HepG2 (cell line): ENCODE data around the gene FBXO2. TPM values are rescaled to one million over a fixed set of nuclear protein-coding genes. Genes with fewer than 3 reads are reported as not detected.

Experiments
- E2F1 ChIP-seq: sonication (generic); formaldehyde crosslinking; IDR thresholded peaks from 2 replicates; pipeline ENCODE4 v1.5.0; 2020; ENCODE audit warnings: missing genetic modification reagents
- EZH2 ChIP-seq: conservative IDR thresholded peaks from 2 replicates; pipeline ENCODE4 v1.6.1; 2012; ENCODE audit warnings: mild to moderate bottlenecking, low read depth, low read length, moderate library complexity
- MXI1 ChIP-seq: IDR thresholded peaks from 3 replicates; pipeline ENCODE4 v1.6.1; 2012; ENCODE audit warnings: low read depth, low read length, inconsistent platforms, borderline replicate concordance
- NCOR1 ChIP-seq: fragments of 200-600 bp; sonication (generic); IDR thresholded peaks from 2 replicates; pipeline ENCODE4 v1.7.0; 2017; ENCODE audit warnings: antibody characterized with exemption, low read length, borderline replicate concordance
- PHF8 ChIP-seq: sonication (generic); formaldehyde crosslinking; IDR thresholded peaks from 2 replicates; pipeline ENCODE4 v1.5.0; 2020; ENCODE audit warnings: missing genetic modification reagents
- PITX1 ChIP-seq: sonication (generic); formaldehyde crosslinking; IDR thresholded peaks from 2 replicates; pipeline ENCODE4 v1.5.1; 2020; ENCODE audit warnings: mild to moderate bottlenecking, missing genetic modification reagents
- PRMT3 ChIP-seq: sonication (generic); formaldehyde crosslinking; IDR thresholded peaks from 2 replicates; pipeline ENCODE4 v1.8.1; 2022; ENCODE audit warnings: low read depth, mild to moderate bottlenecking, moderate library complexity, missing genetic modification reagents, borderline replicate concordance
- RELA ChIP-seq: sonication (generic); formaldehyde crosslinking; IDR thresholded peaks from 2 replicates; pipeline ENCODE4 v1.4.0; 2020; ENCODE audit warnings: missing genetic modification reagents
- TCF7L2 ChIP-seq: IDR thresholded peaks from 2 replicates; pipeline ENCODE4 v1.6.1; 2011; ENCODE audit warnings: mild to moderate bottlenecking, low read depth, low read length, moderate library complexity
- THAP11 ChIP-seq: IDR thresholded peaks from 2 replicates; pipeline ENCODE4 v1.6.1; 2016; ENCODE audit warnings: missing biosample characterization, missing genetic modification reagents
- U2AF2 ChIP-seq: fragments of 200-400 bp; formaldehyde crosslinking; IDR thresholded peaks from 2 replicates; pipeline ENCODE4 v1.6.1; 2017; ENCODE audit warnings: low read depth, mild to moderate bottlenecking, low read length
- ZFP90 ChIP-seq: sonication (generic); formaldehyde crosslinking; IDR thresholded peaks from 2 replicates; pipeline ENCODE4 v1.8.0; 2022; ENCODE audit warnings: missing genetic modification reagents, mild to moderate bottlenecking, inconsistent platforms, borderline replicate concordance
- ZFY ChIP-seq: sonication (generic); formaldehyde crosslinking; IDR thresholded peaks from 2 replicates; pipeline ENCODE4 v1.4.0; 2020; ENCODE audit warnings: missing genetic modification reagents
- ZKSCAN5 ChIP-seq: sonication (generic); formaldehyde crosslinking; IDR thresholded peaks from 2 replicates; pipeline ENCODE4 v1.5.1; 2020; ENCODE audit warnings: mild to moderate bottlenecking, missing genetic modification reagents
- ZNF136 ChIP-seq: sonication (generic); formaldehyde crosslinking; IDR thresholded peaks from 2 replicates; pipeline ENCODE4 v1.8.1; 2022; ENCODE audit warnings: low read depth, mild to moderate bottlenecking, moderate library complexity, missing genetic modification reagents
- ZNF670 ChIP-seq: sonication (generic); formaldehyde crosslinking; IDR thresholded peaks from 2 replicates; pipeline ENCODE4 v1.8.0; 2022; ENCODE audit warnings: mild to moderate bottlenecking, missing genetic modification reagents, borderline replicate concordance
- ZNF841 ChIP-seq: sonication (generic); formaldehyde crosslinking; IDR thresholded peaks from 2 replicates; pipeline ENCODE4 v1.8.1; 2023; ENCODE audit warnings: missing genetic modification reagents, borderline replicate concordance
- polyA plus RNA-seq, 8 experiments: library from polyadenylated mRNA; depleted of rRNA in 3 of 8; stranded (reverse) in 7 of 8; unstranded in 1 of 8; fragments of >200 nt; fragmentation: Illumina TruSeq in 4 of 8; extraction: Trizol in 4 of 8; gene quantifications; 2 replicates each; pipeline versions ENCODE4 v1.2.1 to v1.2.3, GENCODE V29; 2011 to 2016; ENCODE audit warnings: low read depth in 4 of 8, missing spikeins in 1 of 8, mixed read lengths in 1 of 8; ENCODE audit not compliant: insufficient read depth in 1 of 8
- total RNA-seq, 5 experiments: library from RNA; depleted of rRNA; stranded (reverse); fragments of >200 nt; fragmentation: Illumina TruSeq; extraction: Trizol; gene quantifications; 2 replicates each; pipeline ENCODE4 v1.2.3, GENCODE V29; 2016; ENCODE audit warnings: low read depth in 1 of 5
- TF ChIP-seq, protein P1 (sequence below): sonication (generic); formaldehyde crosslinking; IDR thresholded peaks from 2 replicates; pipeline ENCODE4 v1.8.0; 2022; ENCODE audit warnings: missing genetic modification reagents, low read depth, mild to moderate bottlenecking, borderline replicate concordance
- TF ChIP-seq, protein P2 (sequence below): sonication (generic); formaldehyde crosslinking; IDR thresholded peaks from one replicate; pipeline ENCODE4 v1.5.1; 2020; ENCODE audit warnings: mild to moderate bottlenecking, missing genetic modification reagents; ENCODE audit errors: not compliant biosample characterization

The FBXO2 gene
- total and polyA plus RNA-seq, 2 of the 13 experiments (the other 11 are each of a cell fraction or from before 2014, with no cell fraction given) = 79.3 to 112 TPM

GRCh38 chr1:11671544-11672286 lies 17.5 kb upstream of the FBXO2 start (continued):
- TF ChIP-seq, protein P1, sequence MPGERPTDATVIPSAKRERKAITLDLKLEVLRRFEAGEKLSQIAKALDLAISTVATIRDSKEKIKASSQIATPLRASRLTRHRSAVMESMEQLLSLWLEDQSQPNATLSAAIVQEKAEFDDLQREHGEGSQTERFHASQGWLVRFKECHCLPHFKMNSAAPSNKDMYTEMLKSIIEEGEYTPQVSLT (CRISPR knock-in tag) = no peak
- TF ChIP-seq ZNF841 (CRISPR knock-in tag) (no peak), RELA (no peak), TCF7L2 (no peak), ZFP90 (CRISPR knock-in tag) (peak; percentile 79), EZH2 (no peak), PRMT3 (CRISPR knock-in tag) (no peak), THAP11 (CRISPR knock-in tag) (peak; percentile 38; the same call in 1 of the 2 replicates), ZNF136 (no peak), U2AF2 (no peak), E2F1 (CRISPR knock-in tag) (no peak), PHF8 (peak; percentile 49), ZFY (peak; percentile 34), ZKSCAN5 (CRISPR knock-in tag) (no peak), NCOR1 (peak; percentile 96), MXI1 (no peak; the same call in 2 of the 3 replicates), PITX1 (peak; percentile 90), ZNF670 (CRISPR knock-in tag) (no peak)
- TF ChIP-seq, protein P2, sequence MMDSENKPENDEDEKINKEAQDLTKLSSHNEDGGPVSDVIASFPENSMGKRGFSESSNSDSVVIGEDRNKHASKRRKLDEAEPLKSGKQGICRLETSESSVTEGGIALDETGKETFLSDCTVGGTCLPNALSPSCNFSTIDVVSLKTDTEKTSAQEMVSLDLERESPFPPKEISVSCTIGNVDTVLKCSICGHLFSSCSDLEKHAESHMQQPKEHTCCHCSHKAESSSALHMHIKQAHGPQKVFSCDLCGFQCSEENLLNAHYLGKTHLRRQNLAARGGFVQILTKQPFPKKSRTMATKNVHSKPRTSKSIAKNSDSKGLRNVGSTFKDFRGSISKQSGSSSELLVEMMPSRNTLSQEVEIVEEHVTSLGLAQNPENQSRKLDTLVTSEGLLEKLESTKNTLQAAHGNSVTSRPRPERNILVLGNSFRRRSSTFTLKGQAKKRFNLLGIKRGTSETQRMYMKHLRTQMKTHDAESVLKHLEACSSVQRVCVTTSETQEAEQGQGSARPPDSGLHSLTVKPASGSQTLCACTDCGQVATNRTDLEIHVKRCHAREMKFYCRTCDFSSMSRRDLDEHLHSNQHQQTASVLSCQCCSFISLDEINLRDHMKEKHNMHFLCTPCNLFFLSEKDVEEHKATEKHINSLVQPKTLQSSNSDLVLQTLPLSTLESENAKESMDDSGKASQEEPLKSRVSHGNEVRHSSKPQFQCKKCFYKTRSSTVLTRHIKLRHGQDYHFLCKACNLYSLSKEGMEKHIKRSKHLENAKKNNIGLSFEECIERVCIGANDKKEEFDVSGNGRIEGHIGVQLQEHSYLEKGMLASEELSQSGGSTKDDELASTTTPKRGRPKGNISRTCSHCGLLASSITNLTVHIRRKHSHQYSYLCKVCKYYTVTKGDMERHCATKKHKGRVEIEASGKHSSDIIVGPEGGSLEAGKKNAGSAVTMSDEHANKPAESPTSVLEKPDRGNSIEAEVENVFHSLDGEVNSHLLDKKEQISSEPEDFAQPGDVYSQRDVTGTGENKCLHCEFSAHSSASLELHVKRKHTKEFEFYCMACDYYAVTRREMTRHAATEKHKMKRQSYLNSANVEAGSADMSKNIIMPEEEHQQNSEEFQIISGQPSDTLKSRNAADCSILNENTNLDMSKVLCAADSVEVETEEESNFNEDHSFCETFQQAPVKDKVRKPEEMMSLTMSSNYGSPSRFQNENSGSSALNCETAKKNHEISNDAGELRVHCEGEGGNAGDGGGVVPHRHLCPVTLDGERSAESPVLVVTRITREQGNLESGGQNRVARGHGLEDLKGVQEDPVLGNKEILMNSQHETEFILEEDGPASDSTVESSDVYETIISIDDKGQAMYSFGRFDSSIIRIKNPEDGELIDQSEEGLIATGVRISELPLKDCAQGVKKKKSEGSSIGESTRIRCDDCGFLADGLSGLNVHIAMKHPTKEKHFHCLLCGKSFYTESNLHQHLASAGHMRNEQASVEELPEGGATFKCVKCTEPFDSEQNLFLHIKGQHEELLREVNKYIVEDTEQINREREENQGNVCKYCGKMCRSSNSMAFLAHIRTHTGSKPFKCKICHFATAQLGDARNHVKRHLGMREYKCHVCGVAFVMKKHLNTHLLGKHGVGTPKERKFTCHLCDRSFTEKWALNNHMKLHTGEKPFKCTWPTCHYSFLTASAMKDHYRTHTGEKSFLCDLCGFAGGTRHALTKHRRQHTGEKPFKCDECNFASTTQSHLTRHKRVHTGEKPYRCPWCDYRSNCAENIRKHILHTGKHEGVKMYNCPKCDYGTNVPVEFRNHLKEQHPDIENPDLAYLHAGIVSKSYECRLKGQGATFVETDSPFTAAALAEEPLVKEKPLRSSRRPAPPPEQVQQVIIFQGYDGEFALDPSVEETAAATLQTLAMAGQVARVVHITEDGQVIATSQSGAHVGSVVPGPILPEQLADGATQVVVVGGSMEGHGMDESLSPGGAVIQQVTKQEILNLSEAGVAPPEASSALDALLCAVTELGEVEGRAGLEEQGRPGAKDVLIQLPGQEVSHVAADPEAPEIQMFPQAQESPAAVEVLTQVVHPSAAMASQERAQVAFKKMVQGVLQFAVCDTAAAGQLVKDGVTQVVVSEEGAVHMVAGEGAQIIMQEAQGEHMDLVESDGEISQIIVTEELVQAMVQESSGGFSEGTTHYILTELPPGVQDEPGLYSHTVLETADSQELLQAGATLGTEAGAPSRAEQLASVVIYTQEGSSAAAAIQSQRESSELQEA (CRISPR knock-in tag) = no peak
